NCI-H748 treated with DMSO at 0.1 percent for 48 hours (cell line): ENCODE measurements around the gene HECTD1.
"Not testable (repeated sequence)": the region's sequence is repeated elsewhere in the genome, so short reads cannot be mapped to it uniquely, and the experiment has no call there.

Experiments
- DNase-seq: peaks from one replicate; lab custom pipeline; 2025; lab: John Stamatoyannopoulos, UW

HECTD1 gene

DNA sequence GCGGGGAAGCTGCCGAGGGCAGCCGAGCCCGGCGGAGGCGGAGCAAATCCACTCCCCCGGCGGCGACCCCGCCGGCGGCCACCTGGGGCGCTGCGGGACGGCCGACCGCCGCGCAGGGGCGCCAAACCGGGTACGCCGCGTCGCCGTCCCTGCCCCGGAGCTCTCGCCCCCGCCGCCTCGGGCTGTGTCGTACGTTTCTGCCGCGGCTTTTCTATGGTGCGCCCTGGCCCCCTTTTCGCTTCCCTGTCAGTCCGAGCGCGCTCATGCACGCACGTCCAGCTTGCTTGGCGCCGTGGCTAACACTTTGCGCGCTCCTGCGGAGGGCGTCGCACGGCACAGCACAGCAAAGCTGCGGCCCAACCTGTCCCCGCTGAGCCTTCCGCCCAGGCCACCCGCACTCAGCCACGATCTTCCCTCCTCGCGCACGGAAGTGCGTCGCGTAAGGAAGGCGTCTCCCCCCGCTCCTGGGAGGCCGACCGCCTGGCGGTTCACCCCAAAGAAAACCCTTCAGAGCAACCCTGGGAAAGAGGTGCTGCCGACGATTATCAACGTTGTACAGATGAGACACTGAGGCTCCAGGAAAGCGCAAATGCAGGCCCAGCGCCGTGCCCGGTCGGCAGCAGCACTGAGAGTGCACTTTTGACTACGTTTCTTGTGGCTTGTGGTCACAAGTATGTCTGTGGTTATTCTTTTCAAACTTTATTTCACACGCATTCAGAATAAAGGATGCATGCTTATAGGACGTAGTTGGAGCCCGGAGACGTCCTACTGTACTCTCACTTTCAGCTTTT is at the start of gene HECTD1:
Gene HECTD1, minus strand, starts transcription at position 39 of the 791 bp plus-strand sequence. CDS start 1,857 bp downstream, outside the sequence.
- DNase-seq: peak; percentile 89

DNA sequence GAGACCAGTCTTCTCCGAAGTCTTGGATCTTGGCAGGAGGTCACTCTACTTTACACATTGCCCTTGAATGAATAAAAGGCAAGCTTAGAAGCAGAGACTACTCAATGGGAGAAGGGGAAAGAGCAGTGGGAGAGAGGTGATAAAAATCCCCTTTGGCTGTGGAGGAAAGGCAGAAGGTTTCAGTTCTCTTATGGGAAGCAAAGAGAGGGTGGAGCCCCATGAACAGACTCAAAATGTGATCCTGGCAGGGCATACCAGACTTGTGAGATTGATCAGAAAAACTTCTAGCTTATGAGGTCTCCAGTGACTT is 49.6 kb upstream of the HECTD1 start:
- DNase-seq: no peak

DNA sequence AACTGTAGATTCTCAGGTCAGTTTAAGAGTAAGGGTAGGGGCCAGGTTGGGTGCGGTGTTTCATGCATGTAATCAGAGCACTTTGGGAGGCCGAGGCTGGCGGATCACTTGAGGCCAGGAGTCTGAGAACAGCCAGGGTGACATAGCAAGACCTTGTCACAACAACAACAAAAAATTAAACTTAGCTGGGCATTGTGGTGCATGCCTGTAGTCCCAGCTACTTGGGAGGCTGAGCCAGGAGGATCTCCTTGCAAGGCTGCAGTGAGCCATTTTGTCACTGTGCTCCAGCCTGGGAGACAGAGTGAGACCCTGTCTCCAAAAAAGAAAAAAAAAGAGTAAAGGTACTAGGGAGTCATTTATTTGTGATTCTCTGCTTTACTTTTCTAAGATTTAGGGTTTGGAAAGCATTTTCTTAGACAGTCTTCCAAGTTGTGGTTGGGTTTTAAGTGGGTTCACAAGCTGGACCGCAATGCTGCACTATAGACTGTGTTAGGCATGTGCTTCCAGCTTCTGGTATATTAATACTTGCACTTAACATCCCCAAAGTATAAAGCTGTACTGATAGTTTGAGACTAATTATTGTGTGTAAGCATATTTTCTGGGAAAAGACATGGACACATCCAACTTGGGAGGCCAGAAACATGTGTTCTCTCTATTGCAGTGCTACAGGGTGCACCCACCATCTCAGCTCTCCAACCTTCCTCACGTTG is 49.1 kb upstream of the HECTD1 start:
- no peak for DNase-seq

DNA sequence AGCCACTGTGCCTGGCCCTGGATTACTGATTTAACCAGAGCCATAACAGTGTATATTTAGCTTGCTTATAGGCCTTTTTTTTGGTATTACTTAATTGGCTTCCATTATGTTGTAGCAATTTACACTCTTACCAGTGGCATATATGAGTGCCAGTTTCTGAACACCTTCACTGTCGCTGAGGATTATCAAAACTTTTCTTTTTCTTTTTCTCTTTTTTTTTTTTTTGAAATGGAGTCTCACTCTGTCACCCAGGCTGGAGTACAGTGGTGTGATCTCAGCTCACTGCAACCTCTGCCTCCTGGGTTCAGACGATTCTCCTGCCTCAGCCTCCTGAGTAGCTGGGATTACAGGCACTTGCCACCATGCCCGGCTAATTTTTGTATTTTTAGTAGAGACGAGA is 48.3 kb upstream of the HECTD1 start:
- not testable (repeated sequence) for DNase-seq

DNA sequence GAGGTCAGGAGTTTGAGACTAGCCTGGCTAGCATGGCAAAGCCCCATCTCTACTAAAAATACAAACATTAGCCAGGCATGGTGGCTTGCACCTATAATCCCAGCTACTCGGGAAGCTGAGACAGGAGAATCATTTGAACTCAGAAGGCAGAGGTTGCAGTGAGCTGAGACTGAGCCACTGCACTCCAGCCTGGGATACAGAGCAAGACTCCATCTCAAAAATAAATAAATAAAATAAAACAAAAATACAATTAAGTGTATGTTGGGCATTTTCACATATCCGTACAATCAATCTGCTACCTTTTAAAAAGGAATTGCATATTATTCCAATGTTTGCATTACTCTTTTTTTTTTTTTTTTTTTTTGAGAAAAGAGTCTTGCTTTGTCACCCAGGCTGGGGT is 47.7 kb upstream of the HECTD1 start:
- DNase-seq: no peak

DNA sequence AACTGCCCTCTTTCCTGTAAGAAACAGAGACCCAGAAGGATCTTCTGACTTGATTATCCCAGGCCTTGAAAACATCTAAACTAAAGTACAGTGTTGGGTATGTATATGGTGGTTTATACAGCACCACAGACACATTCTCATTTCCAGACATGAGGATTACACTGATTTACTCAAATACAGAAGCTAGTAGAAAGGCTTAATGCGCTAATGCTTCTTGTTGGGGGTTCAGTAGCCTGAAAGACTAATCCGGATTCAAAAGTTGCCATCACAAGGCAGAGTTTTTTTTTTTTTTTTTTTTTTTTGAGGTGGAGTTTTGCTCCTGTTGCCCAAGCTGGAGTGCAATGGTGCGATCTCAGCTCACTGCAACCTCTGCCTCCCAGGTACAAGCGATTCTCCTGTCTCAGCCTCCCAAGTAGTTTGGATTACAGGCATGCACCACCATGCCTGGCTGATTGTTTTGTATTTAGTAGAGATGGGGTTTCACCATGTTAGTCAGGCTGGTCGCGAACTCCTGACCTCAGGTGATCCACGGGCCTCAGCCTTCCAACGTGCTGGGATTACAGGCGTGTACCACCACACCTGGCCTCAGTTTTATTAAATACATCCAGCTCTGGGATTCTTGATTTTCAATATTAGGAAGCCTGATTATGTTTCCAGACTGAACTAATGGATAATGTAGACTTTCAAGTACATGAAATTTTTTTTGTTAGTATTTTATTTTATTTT is 46.3 kb upstream of the HECTD1 start:
- DNase-seq: no peak

DNA sequence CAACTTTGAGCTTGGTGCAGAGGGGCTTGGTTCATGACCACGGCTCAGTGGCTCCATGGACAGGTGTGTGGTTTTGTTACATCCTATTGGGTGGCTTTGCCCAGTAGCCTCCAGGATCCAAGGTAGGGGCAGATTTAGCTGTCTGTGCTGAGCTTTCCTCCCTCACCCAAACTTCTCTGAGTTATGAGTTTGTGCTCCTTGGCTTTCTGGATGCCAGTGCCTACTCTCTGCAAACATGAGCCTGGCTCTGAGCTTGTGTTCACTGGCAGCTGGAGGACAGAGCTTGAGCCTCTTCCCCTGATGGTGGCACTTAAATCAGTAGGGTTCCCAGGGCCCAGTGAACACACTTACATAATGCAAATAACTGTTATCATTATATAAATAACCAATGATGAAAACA is 45.3 kb upstream of the HECTD1 start:
- no peak for DNase-seq

DNA sequence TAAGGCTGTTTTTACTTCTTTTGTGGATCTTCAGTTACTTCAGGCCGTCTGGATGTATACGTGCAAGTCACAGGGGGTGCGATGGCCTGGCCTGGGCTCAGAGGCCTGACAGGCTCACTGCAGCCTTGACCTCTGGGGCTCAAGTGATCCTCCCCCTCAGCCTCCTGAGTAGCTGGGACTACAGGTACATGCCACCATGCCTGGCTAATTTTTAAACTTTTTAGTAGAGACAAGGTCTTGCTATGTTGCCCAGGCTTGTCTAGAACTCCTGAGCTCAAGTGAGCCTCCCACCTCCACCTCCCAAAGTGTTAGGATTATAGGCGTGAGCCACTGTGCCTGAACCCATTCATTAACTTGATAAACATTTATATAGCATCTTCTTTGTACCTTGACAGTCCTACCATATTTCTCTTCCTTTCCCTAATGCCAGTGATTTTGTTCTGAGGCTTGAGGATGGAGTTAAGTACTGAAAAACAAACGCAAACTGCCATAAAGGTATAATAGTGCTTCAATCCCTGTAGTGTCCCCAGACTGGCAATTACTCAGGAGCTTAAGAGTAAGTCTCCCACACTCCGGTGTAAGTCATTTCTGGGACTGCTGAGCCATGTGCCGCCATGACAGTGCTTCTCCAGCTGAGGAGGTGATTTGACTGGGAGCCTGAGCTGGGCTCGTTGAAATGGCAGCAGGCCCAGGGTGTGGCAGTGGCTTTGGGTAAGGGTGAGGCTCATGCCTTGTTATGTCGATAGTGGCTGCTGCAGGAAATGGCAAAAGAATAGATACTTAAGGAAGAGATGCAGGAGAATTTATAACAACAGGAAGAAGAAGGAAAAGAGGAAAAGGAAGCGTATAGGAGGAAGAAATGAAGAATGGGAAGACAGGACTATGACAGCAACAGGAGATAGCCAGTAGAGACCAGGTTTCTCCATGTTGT is 43.7 kb upstream of the HECTD1 start:
- DNase-seq: no peak

DNA sequence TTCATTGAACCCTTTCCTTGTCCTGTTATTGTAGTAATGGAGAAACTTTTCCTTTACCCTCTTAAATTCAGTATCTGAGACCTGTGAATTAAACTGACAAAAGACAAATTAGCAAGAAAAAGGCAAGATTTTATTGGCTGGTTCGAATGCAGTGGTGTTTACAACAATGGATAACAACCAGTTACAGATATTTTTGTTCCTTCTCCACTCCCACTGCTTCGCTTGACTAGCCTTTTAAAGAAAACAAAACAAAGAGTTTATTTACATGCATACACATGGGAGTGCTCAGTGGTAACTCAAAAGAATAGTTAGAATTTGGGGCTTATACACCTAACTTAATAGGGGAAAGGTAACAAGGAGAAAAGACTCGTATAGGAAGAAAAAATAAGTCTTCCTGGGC is 37.0 kb upstream of the HECTD1 start:
- no peak for DNase-seq

DNA sequence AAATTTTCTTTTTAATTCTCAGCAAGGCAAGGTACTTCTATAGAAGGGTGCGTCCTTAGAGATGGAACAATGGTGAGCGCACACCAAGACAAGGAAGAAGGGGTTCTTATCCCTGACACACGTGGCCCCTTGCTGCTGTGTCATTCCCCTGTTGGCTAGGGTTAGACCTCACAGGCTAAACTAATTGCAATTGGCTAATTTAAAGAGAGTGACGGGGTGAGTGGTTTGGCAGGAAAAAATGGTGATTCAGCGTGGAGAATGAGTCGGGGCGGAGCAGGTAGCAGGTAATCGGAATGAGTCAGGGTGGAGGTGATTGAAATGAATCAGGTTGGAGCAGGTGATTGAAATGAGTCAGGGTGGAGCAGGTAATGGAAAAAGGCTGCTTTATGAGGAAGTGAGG is 36.3 kb upstream of the HECTD1 start:
- DNase-seq: no peak

DNA sequence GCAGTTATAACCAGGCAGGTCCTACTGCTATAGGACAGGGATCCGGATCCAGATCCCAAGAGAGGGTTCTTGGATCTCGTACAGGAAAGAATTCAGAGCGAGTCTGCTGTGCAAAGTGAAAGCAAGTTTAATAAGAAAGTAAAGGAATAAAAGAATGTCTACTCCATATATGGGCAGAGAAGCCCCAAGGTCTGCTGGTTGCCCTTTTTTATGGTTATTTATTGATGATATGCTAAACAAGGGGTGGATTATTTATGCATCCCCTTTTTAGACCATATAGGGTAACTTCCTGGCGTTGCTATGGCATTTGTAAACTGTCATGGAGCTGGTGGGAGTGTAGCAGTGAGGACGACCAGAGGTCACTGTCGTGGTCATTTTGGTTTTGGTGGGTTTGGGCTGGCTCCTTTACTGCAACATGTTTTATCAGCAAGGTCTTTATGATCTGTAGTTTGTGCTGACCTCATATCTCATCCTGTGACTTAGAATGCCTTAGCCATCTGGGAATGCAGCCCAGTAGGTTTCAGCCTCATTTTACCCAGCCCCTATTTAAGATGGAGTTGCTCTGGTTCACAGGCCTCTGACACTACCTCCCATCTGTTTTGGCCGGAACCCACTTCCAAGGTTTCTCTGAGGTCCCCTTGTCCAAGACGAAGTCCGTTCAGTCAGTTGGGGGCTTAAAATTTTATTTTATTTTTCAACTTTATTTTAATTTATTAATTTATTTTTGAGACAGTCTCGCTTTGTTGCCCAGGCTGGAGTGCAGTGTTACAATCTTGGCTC is 34.8 kb upstream of the HECTD1 start:
- not testable (repeated sequence) for DNase-seq

DNA sequence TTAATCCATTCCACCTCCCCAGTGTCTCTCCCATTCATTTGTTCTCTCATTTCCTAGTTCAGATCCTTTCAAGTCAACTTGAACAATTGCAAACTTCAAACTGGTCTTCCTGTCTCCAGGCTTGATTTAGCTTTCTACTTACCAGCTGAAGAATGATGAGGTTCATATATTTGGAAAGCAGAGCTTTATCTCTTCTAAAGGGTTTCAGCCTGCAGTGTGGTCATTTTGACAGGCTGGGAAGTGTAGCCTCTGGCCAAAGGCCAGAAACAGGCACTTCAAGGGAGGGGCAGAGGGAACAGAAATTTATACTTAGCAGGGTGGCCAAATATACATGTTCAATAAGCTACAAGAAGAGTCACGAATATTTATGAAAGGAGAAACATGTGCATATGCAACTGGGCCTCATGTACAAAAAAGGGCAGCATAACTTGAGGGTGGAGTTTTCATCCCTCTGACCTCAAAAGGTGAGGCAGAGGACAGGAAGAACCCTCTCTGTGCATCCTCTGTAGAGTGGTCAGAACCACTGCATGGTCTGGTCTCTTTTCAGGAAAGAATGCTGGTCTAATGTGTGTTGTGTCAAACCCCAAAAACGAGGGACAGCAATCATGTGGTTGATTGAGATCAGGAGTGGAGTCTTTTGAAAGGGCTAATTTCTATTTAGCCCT is 34.0 kb upstream of the HECTD1 start:
- no peak for DNase-seq

DNA sequence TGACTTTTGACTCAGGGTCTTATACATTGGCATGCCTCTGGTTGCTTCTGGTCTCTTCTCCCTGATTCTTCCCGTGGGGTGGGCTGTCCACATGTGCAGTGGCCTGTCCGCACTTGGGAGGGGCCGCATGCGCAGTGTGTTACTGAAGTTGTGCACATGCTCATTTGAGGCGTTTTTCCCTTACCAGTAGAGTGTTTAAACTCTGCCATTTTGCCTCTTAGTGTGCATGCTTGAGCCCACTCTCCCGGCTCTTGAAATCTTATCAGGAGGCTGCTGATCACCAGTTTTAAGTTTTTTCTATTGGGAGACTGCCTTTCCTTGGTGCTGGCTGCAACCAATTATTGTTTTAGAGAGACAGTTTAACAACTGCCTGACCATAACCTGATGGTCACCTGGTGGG is 32.1 kb upstream of the HECTD1 start:
- no peak for DNase-seq

DNA sequence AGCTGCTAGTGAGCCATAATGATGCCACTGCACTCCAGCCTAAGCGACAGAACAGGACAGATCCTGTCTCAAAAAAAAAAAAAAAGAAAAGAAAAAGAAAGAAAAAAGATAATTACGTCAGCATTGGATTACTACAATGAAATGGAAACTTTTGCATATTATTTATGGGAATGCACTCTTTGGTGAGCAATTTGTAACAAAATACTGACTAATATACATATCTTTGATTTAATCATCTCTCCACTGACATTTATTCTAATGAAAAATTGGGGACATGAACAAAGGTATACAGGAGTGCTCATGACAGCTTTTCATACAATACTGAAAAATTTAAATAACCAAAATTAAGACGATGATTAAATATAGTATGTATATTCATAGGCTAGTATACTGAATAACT is 27.9 kb upstream of the HECTD1 start:
- no peak for DNase-seq

DNA sequence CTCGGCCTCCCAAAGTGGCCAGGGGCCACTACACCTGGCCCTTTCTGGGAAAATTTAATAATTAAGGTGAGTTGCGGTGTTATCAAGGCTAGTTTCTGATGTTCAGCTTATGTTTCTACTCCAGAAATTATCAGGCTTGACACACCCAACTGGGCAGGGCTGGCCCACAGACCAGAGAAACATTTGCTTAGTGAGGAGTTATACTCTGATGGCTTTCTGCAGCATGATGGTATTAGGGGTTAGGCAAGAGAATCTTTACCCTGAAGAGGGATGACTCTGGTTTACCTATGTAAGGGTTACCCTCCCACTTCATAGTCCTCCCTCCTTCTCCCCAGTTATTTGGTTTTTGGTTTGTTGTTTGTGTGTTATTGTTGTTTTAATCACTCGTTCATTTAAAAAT is 24.5 kb upstream of the HECTD1 start:
- no peak for DNase-seq

DNA sequence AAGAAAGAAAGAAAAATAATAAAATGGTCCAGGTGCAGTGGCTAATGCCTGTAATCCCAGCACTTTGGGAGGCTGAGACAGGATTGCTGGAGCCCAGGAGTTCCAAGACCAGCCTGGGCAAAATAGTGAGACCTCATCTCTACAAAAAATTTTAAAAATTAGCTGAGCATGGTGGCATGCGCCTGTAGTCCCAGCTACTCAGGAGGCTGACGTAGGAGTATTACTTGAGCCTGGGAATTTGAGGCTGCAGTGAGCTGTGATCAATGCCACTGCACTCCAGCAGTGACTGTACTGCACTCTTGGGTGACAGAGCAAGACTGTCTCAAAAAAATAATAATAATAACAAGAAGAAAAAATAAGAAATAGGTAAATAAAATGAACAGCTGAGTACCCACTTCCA is 23.7 kb upstream of the HECTD1 start:
- not testable (repeated sequence) for DNase-seq

DNA sequence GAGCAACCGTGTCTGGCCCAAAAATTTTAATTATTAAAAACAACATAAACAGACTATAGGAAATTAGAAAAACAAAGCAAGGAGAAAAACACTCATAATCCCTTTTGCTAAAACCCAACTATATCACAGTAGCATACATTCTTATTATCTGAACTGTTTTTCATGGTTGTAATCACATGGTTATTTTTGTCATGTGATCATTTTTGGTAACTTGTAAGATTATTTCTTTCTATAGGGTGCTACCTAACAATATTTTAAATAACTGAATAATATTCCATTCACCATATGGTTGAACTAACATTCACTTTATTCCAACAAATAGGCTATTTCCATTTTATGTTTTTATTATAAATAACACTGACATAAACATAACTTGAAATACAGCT is 23.0 kb upstream of the HECTD1 start:
- DNase-seq: no peak

DNA sequence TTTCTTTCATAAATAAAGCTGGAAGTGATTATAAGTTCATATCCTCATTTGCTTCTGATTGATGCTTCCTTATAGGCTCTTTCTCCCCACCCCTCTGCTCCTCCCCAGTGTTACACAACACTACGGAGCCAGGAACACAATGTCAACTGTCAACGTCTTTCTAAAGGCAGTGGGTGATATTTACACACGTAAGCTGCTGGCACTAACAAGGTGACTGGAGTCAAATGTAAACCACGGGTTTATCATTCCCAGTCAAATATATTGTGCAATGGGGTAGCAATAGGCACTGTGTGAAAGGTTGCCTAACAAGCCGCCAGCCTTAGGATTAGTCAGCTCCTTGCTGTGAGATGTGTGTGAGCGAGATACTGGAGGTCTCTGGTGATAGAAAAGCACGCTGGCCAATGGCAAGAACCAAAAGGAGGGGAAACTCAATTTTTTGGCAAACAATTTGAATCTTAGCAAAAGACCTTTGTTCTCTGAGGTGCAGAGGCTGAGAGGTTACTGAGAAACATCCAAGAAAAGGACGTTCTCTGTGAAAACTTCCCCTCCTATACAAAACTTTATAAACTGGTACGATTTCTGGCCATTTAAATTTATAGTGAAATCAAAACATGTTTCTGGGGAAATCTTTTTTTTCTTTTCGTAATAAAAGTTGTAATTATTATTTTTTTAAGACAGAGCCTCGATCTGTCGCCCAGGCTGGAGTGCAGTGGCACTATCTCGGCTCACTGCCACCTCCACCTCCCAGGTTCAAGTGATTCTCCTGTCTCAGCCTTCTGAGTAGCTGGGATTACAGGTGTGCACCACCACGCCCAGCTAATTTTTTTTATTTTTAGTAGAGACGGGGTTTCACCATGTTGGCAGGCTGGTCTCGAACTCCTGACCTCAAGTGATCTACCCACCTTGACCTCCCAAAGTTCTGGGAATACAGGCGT is 22.3 kb upstream of the HECTD1 start:
- DNase-seq: peak; percentile 19

DNA sequence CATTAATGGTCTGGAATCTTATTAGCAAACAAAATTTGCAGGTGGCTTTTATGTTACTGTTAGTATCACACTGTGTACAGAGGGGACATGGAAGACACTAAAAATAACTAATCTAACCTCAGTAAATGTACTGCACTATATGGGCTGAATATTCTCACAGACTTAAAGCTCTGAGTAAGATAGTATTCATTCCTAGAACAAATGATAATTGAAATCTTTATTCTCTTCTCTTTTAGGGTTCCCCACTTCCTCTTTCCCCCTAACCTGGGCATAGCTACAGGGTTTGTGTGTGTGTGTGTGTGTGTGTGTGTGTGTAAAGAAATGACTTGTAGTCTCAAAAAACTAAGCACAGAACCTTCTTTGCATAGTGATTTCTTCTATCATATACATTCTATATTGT is 21.4 kb upstream of the HECTD1 start:
- DNase-seq: no peak

DNA sequence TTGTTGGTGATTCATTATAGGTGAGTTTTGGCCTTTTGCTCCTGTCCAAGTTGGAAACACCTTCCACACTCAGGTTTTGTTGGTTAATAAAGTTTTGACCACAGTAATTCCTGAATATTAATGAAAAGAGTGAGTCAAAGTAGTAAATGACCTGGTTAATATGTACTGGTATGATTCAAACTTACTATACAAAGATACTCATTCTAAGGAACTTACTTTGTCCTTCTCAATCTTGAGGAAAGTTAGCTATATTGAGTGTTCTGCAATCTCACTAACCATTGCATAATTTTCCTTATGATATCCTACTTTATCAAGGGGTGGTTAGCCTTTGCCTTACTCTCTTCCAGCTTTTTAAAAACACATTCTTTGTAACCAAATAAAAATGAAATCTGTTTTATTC is 20.9 kb upstream of the HECTD1 start:
- DNase-seq: no peak
